ENCODE results near the gene SI. TPM values are rescaled to one million over a fixed set of nuclear protein-coding genes. Genes with fewer than 3 reads are reported as not detected.

SI gene
- total RNA-seq (not detected), polyA plus RNA-seq (not detected)

GRCh38 chr3:165078293-165078692 lies at the start of gene SI:
Gene SI, minus strand, starts transcription at chr3:165078496. Its CDS starts 2,484 bp downstream, at chr3:165076012.
- Histone ChIP-seq H3K4me1 (ENCODE audit: insufficient read depth, low read length) (no peaks in the 10 kb centered on the region), H3K36me3 (ENCODE audit: insufficient read depth, low read length) (no peaks in the 10 kb centered on the region), H3K27me3 (ENCODE audit: insufficient read depth, low read length, poor library complexity, severe bottlenecking) (no peaks in the 10 kb centered on the region), H3K9me3 (ENCODE audit: low read length) (no peaks in the 10 kb centered on the region), H3K27ac (ENCODE audit: low read depth, low read length) (no peak within 1 kb of the TSS), H3K4me3 (ENCODE audit: low read length) (no peak within 1 kb of the TSS)
- CTCF ChIA-PET: no interaction called here
- Mint-ChIP-seq H3K4me1 (no peaks in the 10 kb centered on the region), H3K27ac (no peak within 1 kb of the TSS), H3K27me3 (no peaks in the 10 kb centered on the region), H3K4me3 (no peak within 1 kb of the TSS), H3K36me3 (no peaks in the 10 kb centered on the region), H3K9me3 (peaks cover 0 to 20% (median 2%) of the 10 kb centered on the region in 5 donors)
- DNase-seq: no peak
- POLR2A ChIA-PET: no interaction called here

GRCh38 chr3:165125836-165126235 lies 47.5 kb upstream of the SI start:
- Mint-ChIP-seq H3K36me3 (no peaks in the 10 kb centered on the region), H3K27ac (no peak overlapping the region), H3K27me3 (no peaks in the 10 kb centered on the region), H3K9me3 (peaks cover 0 to 29% (median 13%) of the 10 kb centered on the region in 5 donors), H3K4me3 (no peak overlapping the region), H3K4me1 (no peaks in the 10 kb centered on the region)
- no peak overlapping the region for H3K27ac ChIP-seq (ENCODE audit: low read depth, low read length)
- POLR2A ChIA-PET: no interaction called here
- H3K4me1 ChIP-seq (ENCODE audit: insufficient read depth, low read length): no peaks in the 10 kb centered on the region
- no peak for DNase-seq
- no peak overlapping the region for H3K4me3 ChIP-seq (ENCODE audit: low read length)
- no peaks in the 10 kb centered on the region for H3K9me3 ChIP-seq (ENCODE audit: low read length)
- CTCF ChIA-PET: no interaction called here
- no peaks in the 10 kb centered on the region for H3K36me3 ChIP-seq (ENCODE audit: insufficient read depth, low read length)
- H3K27me3 ChIP-seq (ENCODE audit: insufficient read depth, low read length, poor library complexity, severe bottlenecking): no peaks in the 10 kb centered on the region

GRCh38 chr3:165111401-165111800 lies 33.1 kb upstream of the SI start:
- POLR2A ChIA-PET: no interaction called here
- Histone ChIP-seq H3K4me1 (ENCODE audit: insufficient read depth, low read length) (no peaks in the 10 kb centered on the region), H3K9me3 (ENCODE audit: low read length) (no peaks in the 10 kb centered on the region), H3K27me3 (ENCODE audit: insufficient read depth, low read length, poor library complexity, severe bottlenecking) (no peaks in the 10 kb centered on the region), H3K4me3 (ENCODE audit: low read length) (no peak overlapping the region), H3K27ac (ENCODE audit: low read depth, low read length) (no peak overlapping the region), H3K36me3 (ENCODE audit: insufficient read depth, low read length) (no peaks in the 10 kb centered on the region)
- DNase-seq: no peak
- H3K4me3 Mint-ChIP-seq: no peak overlapping the region
- CTCF ChIA-PET: no interaction called here
- H3K27me3 Mint-ChIP-seq: no peaks in the 10 kb centered on the region
- peaks cover 0 to 10% (median 4%) of the 10 kb centered on the region in 5 donors for H3K9me3 Mint-ChIP-seq
- no peaks in the 10 kb centered on the region for H3K4me1 Mint-ChIP-seq
- no peaks in the 10 kb centered on the region for H3K36me3 Mint-ChIP-seq
- no peak overlapping the region for H3K27ac Mint-ChIP-seq

- no peak for DNase-seq
- Histone ChIP-seq H3K27me3 (ENCODE audit: insufficient read depth, low read length, poor library complexity, severe bottlenecking) (no peaks in the 10 kb centered on the region), H3K9me3 (ENCODE audit: low read length) (no peaks in the 10 kb centered on the region), H3K27ac (ENCODE audit: low read depth, low read length) (no peak overlapping the region), H3K36me3 (ENCODE audit: insufficient read depth, low read length) (no peaks in the 10 kb centered on the region), H3K4me1 (ENCODE audit: insufficient read depth, low read length) (no peaks in the 10 kb centered on the region), H3K4me3 (ENCODE audit: low read length) (no peak overlapping the region)
- Mint-ChIP-seq H3K9me3 (peaks cover 0 to 24% (median 9%) of the 10 kb centered on the region in 5 donors), H3K27me3 (no peaks in the 10 kb centered on the region), H3K4me3 (no peak overlapping the region), H3K27ac (no peak overlapping the region), H3K4me1 (no peaks in the 10 kb centered on the region), H3K36me3 (no peaks in the 10 kb centered on the region)
- ChIA-PET POLR2A (no interaction called here), CTCF (no interaction called here)
Measured at GRCh38 chr3:165103616-165104015, 25.3 kb upstream of the SI start.

GRCh38 chr3:165082650-165083049 lies 4.4 kb upstream of the SI start:
- ChIA-PET POLR2A (no interaction called here), CTCF (no interaction called here)
- peaks cover 0 to 20% (median 0%) of the 10 kb centered on the region in 5 donors for H3K9me3 Mint-ChIP-seq

GRCh38 chr3:165081183-165081582 lies 2.9 kb upstream of the SI start:
- peaks cover 3% of the 10 kb centered on the region for H3K9me3 ChIP-seq (ENCODE audit: low read length)
- ChIA-PET CTCF (no interaction called here), POLR2A (no interaction called here)
- H3K4me1 ChIP-seq (ENCODE audit: insufficient read depth, low read length): no peaks in the 10 kb centered on the region
- no peak overlapping the region for H3K4me3 ChIP-seq (ENCODE audit: low read length)
- no peaks in the 10 kb centered on the region for H3K36me3 ChIP-seq (ENCODE audit: insufficient read depth, low read length)
- H3K9me3 Mint-ChIP-seq: peaks cover 0 to 20% (median 2%) of the 10 kb centered on the region in 5 donors
- no peaks in the 10 kb centered on the region for H3K36me3 Mint-ChIP-seq
- no peaks in the 10 kb centered on the region for H3K27me3 ChIP-seq (ENCODE audit: insufficient read depth, low read length, poor library complexity, severe bottlenecking)
- no peaks in the 10 kb centered on the region for H3K4me1 Mint-ChIP-seq
- no peak for DNase-seq
- no peak overlapping the region for H3K4me3 Mint-ChIP-seq
- H3K27me3 Mint-ChIP-seq: no peaks in the 10 kb centered on the region
- H3K27ac ChIP-seq (ENCODE audit: low read depth, low read length): no peak overlapping the region
- H3K27ac Mint-ChIP-seq: no peak overlapping the region

More at GRCh38 chr3:165082650-165083049, 4.4 kb upstream of the SI start:
- no peak overlapping the region for H3K27ac Mint-ChIP-seq
- no peaks in the 10 kb centered on the region for H3K4me1 Mint-ChIP-seq
- H3K36me3 Mint-ChIP-seq: no peaks in the 10 kb centered on the region
- DNase-seq: no peak
- Histone ChIP-seq H3K9me3 (ENCODE audit: low read length) (peaks cover 3% of the 10 kb centered on the region), H3K27ac (ENCODE audit: low read depth, low read length) (no peak overlapping the region), H3K36me3 (ENCODE audit: insufficient read depth, low read length) (no peaks in the 10 kb centered on the region), H3K4me3 (ENCODE audit: low read length) (no peak overlapping the region), H3K4me1 (ENCODE audit: insufficient read depth, low read length) (no peaks in the 10 kb centered on the region), H3K27me3 (ENCODE audit: insufficient read depth, low read length, poor library complexity, severe bottlenecking) (no peaks in the 10 kb centered on the region)
- no peak overlapping the region for H3K4me3 Mint-ChIP-seq
- no peaks in the 10 kb centered on the region for H3K27me3 Mint-ChIP-seq

GRCh38 chr3:165075695-165076094 lies 2.6 kb downstream of the SI start:
- Histone ChIP-seq H3K27ac (ENCODE audit: low read depth, low read length) (no peak overlapping the region), H3K27me3 (ENCODE audit: insufficient read depth, low read length, poor library complexity, severe bottlenecking) (no peaks in the 10 kb centered on the region), H3K36me3 (ENCODE audit: insufficient read depth, low read length) (no peaks in the 10 kb centered on the region), H3K9me3 (ENCODE audit: low read length) (no peaks in the 10 kb centered on the region), H3K4me1 (ENCODE audit: insufficient read depth, low read length) (no peaks in the 10 kb centered on the region), H3K4me3 (ENCODE audit: low read length) (no peak overlapping the region)
- no peak for DNase-seq
- Mint-ChIP-seq H3K27me3 (no peaks in the 10 kb centered on the region), H3K9me3 (peaks cover 2 to 13% (median 7%) of the 10 kb centered on the region in 5 donors), H3K27ac (no peak overlapping the region), H3K4me3 (no peak overlapping the region), H3K36me3 (no peaks in the 10 kb centered on the region), H3K4me1 (no peaks in the 10 kb centered on the region)
- POLR2A ChIA-PET: no interaction called here
- CTCF ChIA-PET: no interaction called here

GRCh38 chr3:165070682-165071081 lies 7.6 kb downstream of the SI start:
- no peaks in the 10 kb centered on the region for H3K27me3 ChIP-seq (ENCODE audit: insufficient read depth, low read length, poor library complexity, severe bottlenecking)
- H3K4me3 ChIP-seq (ENCODE audit: low read length): no peak overlapping the region
- DNase-seq: no peak
- ChIA-PET POLR2A (no interaction called here), CTCF (no interaction called here)
- no peak overlapping the region for H3K27ac ChIP-seq (ENCODE audit: low read depth, low read length)
- H3K4me1 ChIP-seq (ENCODE audit: insufficient read depth, low read length): no peaks in the 10 kb centered on the region
- no peaks in the 10 kb centered on the region for H3K36me3 Mint-ChIP-seq
- H3K27me3 Mint-ChIP-seq: no peaks in the 10 kb centered on the region
- H3K36me3 ChIP-seq (ENCODE audit: insufficient read depth, low read length): no peaks in the 10 kb centered on the region
- no peak overlapping the region for H3K4me3 Mint-ChIP-seq
- H3K9me3 ChIP-seq (ENCODE audit: low read length): no peaks in the 10 kb centered on the region
- no peak overlapping the region for H3K27ac Mint-ChIP-seq
- H3K9me3 Mint-ChIP-seq: peaks cover 2 to 12% (median 6%) of the 10 kb centered on the region in 5 donors
- no peaks in the 10 kb centered on the region for H3K4me1 Mint-ChIP-seq

- no peaks in the 10 kb centered on the region for H3K4me1 Mint-ChIP-seq
- H3K4me3 ChIP-seq (ENCODE audit: low read length): no peak overlapping the region
- H3K27ac Mint-ChIP-seq: no peak overlapping the region
- no peaks in the 10 kb centered on the region for H3K36me3 Mint-ChIP-seq
- H3K9me3 ChIP-seq (ENCODE audit: low read length): peaks cover 5% of the 10 kb centered on the region
- H3K27me3 Mint-ChIP-seq: no peaks in the 10 kb centered on the region
- H3K4me3 Mint-ChIP-seq: no peak overlapping the region
- DNase-seq: no peak
- CTCF ChIA-PET: no interaction called here
- POLR2A ChIA-PET: no interaction called here
- no peak overlapping the region for H3K27ac ChIP-seq (ENCODE audit: low read depth, low read length)
- no peaks in the 10 kb centered on the region for H3K36me3 ChIP-seq (ENCODE audit: insufficient read depth, low read length)
- no peaks in the 10 kb centered on the region for H3K27me3 ChIP-seq (ENCODE audit: insufficient read depth, low read length, poor library complexity, severe bottlenecking)
- H3K9me3 Mint-ChIP-seq: peaks cover 2 to 16% (median 9%) of the 10 kb centered on the region in 5 donors
- H3K4me1 ChIP-seq (ENCODE audit: insufficient read depth, low read length): no peaks in the 10 kb centered on the region
Measured at GRCh38 chr3:165056510-165056909, 21.8 kb downstream of the SI start.

Measured in CD8-positive, alpha-beta memory T cell (primary cell).